ENCODE data around the gene KLHL8. TPM values are rescaled to one million over a fixed set of nuclear protein-coding genes. Genes with fewer than 3 reads are reported as not detected.

Gene KLHL8
- total and polyA plus RNA-seq, 12 donors, result 2.1 to 14.8 (median 8.9) TPM

DNA sequence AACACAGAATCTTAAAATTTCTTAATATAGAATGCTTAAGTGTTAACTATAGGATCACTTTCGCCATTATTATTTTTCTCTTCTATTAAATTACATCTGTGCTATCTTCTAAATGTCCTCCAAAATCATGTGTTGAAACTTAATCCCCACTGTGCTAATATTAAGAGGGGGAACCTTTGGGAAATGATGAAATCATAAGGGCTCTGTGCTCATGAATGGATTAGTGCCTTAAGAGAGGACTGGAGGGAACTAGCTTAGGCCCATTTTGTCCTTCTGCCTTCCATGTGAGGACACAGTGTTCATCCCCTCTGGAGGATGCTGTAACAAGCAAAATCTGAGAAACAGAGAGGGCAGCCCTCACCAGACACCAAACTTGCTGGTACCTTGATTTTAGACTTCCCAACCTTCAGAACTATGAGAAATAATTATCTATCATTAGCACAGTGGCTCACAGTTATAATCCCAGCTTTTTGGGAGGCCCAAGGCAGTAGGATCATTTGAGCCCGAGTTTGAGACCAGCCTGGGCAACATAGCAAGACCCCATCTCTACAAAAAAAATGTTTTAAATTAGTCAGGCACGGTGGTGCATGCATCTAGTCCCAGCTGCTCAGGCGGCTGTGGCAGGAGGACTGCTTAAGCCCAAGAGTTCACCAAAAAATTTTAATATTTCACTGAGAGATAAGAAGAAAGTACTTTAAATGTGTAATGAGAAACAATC lies 26.3 kb downstream of the KLHL8 start:
- H3K9me3 ChIP-seq (replicated peaks in 1 of 3), result no peaks in the 10 kb centered on the region
- 90 to 99% (median 96%) methylated on average over 4 of the region's 4 CpGs for WGBS, 4 donors
- TF ChIP-seq CTCF (IDR thresholded peaks at IDR 0.05), result no peak
- TF ChIP-seq POLR2A (IDR thresholded peaks at IDR 0.05), result no peak
- DNase-seq, result no peak
- H3K27ac ChIP-seq, result no peak overlapping the region
- no peak overlapping the region for H3K4me3 ChIP-seq
- no peaks in the 10 kb centered on the region for H3K4me1 ChIP-seq (replicated peaks in 1 of 2)
- intact Hi-C loops (cut with DNase I), result no loop called here
- H3K27me3 ChIP-seq, result no peaks in the 10 kb centered on the region
- H3K36me3 ChIP-seq (replicated peaks in 1 of 2), result no peaks in the 10 kb centered on the region

GRCh38 chr4:87192145-87192919 lies 28.1 kb downstream of the KLHL8 start:
- Histone ChIP-seq H3K4me1 (replicated peaks in 1 of 2) (no peaks in the 10 kb centered on the region), H3K36me3 (replicated peaks in 1 of 2) (no peaks in the 10 kb centered on the region), H3K9me3 (replicated peaks in 1 of 3) (no peaks in the 10 kb centered on the region), H3K27ac (no peak overlapping the region), H3K4me3 (no peak overlapping the region), H3K27me3 (no peaks in the 10 kb centered on the region)
- DNase-seq, result no peak
- WGBS, 4 donors, result 95 to 99% (median 96%) methylated on average over 3 of the region's 3 CpGs
- TF ChIP-seq POLR2A (IDR thresholded peaks at IDR 0.05), result no peak
- no peak for TF ChIP-seq CTCF (IDR thresholded peaks at IDR 0.05)
- intact Hi-C loops (cut with DNase I), result no loop called here

DNA sequence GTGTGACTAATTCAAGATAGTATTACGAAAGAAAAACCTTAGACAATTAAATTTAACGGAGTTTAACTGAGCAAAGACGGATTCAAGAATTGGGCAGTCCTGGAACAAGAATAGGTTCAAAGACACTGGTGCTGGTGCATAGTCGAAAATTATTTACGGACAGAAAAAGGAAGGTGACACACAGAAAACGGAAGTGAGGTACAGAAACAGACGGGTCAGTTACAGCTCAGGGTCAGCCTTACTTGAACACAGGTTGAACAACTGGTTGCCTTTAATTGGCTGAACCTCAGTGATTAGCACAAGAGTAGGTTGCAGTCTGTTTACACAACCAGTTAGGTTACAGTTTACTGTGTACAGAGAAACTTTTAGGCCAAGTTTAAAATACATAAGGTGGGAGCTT lies 31.5 kb downstream of the KLHL8 start:
- Histone ChIP-seq H3K27ac (no peak overlapping the region), H3K4me1 (replicated peaks in 1 of 2) (no peaks in the 10 kb centered on the region), H3K9me3 (replicated peaks in 1 of 3) (no peaks in the 10 kb centered on the region), H3K27me3 (no peaks in the 10 kb centered on the region), H3K4me3 (no peak overlapping the region), H3K36me3 (replicated peaks in 1 of 2) (no peaks in the 10 kb centered on the region)
- WGBS, 4 donors, result 91 to 94% (median 93%) methylated on average over 7 of the region's 7 CpGs
- no peak for DNase-seq
- intact Hi-C loops (cut with DNase I), result no loop called here
- no peak for TF ChIP-seq POLR2A (IDR thresholded peaks at IDR 0.05)
- no peak for TF ChIP-seq CTCF (IDR thresholded peaks at IDR 0.05)

- Histone ChIP-seq H3K36me3 (replicated peaks in 1 of 2) (no peaks in the 10 kb centered on the region), H3K27me3 (no peaks in the 10 kb centered on the region), H3K27ac (no peak overlapping the region), H3K4me1 (replicated peaks in 1 of 2) (no peaks in the 10 kb centered on the region), H3K9me3 (replicated peaks in 1 of 3) (no peaks in the 10 kb centered on the region), H3K4me3 (no peak overlapping the region)
- intact Hi-C loops (cut with DNase I), result no loop called here
- 69 to 79% (median 73%) methylated on average over 2 of the region's 2 CpGs for WGBS, 4 donors
- TF ChIP-seq CTCF (IDR thresholded peaks at IDR 0.05) (no peak), POLR2A (IDR thresholded peaks at IDR 0.05) (no peak)
- no peak for DNase-seq
Observed at GRCh38 chr4:87188048-87188447, 32.4 kb downstream of the KLHL8 start.

All from adrenal gland (tissue), 12 donors.